Measurements from ENCODE around the gene OR52D1. TPM values are rescaled to one million over a fixed set of nuclear protein-coding genes. Genes with fewer than 3 reads are reported as not detected.

Gene OR52D1
- total and polyA plus RNA-seq, 2 of the 4 experiments (the other 2 are of a cell fraction) = not detected

DNA sequence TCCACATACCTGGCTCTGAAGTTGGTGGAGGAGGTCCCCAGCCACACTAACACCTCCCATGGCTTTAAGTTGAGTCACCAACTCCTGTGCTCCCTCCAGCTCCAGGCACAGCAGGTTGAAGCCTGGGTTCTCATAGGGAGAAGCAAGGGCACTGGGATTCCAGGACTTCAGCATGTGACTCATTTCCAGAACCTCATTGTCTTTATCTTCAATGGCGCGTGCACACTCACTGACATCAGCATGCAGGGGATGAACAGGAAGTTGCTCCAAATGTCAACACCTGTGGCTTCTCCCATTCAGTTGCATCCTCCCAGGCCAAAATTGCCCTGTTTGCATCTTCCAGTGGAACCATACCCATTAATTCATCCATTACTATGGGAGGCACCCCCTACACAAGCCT, 33.8 kb downstream of the OR52D1 start:
- H3K14ac ChIP-seq (replicated peaks; ENCODE audit: low read depth, low read length) = no peak overlapping the region
- no peak overlapping the region for H2BK120ac ChIP-seq (ENCODE audit: low read depth, low read length)
- H2BK15ac ChIP-seq (ENCODE audit: low read depth, low read length) = no peak overlapping the region
- H4K8ac ChIP-seq (ENCODE audit: low read depth in 2 of 2, low read length in 2 of 2) = no peak overlapping the region
- no peak overlapping the region for H3K56ac ChIP-seq (ENCODE audit: extremely low read depth, insufficient read depth, low read length)
- H3K9me3 ChIP-seq (ENCODE audit: control insufficient read depth, insufficient read depth, low read length) = no peaks in the 10 kb centered on the region
- H3K36me3 ChIP-seq (ENCODE audit: control insufficient read depth, insufficient read depth, low read length) = no peaks in the 10 kb centered on the region
- ChIA-PET CTCF (no interaction called here), POLR2A (ENCODE audit: unreplicated experiment) (no interaction called here)
- no peak overlapping the region for H2AK9ac ChIP-seq (replicated peaks; ENCODE audit: low read depth, low read length, poor library complexity)
- no peak overlapping the region for H2AFZ ChIP-seq (replicated peaks; ENCODE audit: low read length, poor library complexity)
- intact Hi-C loops (cut with micrococcal nuclease) (no loop called here), in situ Hi-C loops (cut with MboI; ENCODE audit: low sequenced_read_pairs) (no loop called here), dilution Hi-C loops (cut with HindIII; ENCODE audit: low sequenced_read_pairs, unreplicated experiment) (no loop called here)
- H2BK5ac ChIP-seq (ENCODE audit: low read depth, low read length, poor library complexity, severe bottlenecking) = no peak overlapping the region
- DNase-seq (no peak), ATAC-seq (ENCODE audit: low read depth) (no peak)
- no peak overlapping the region for H3K9ac ChIP-seq (ENCODE audit: low read depth, low read length)
- no peak overlapping the region for H3K18ac ChIP-seq (ENCODE audit: low read depth, low read length)
- H3K4me1 ChIP-seq (ENCODE audit: control insufficient read depth, insufficient read depth, low read length) = no peaks in the 10 kb centered on the region
- no peak overlapping the region for H3K4ac ChIP-seq (ENCODE audit: low read depth, low read length)
- peaks cover 4% of the 10 kb centered on the region; the same call in 1 of the 2 replicates for H3K27me3 ChIP-seq (ENCODE audit: control insufficient read depth, insufficient read depth, low read length)
- H3K23ac ChIP-seq (ENCODE audit: low read depth, low read length) = no peak overlapping the region
- H2AK5ac ChIP-seq (ENCODE audit: low read depth, low read length) = no peak overlapping the region
- H3K4me3 ChIP-seq (ENCODE audit: insufficient read depth, low read depth, low read length) = no peak overlapping the region
- TF ChIP-seq CHD1 (IDR thresholded peaks at IDR 0.05; ENCODE audit: low read depth, low read length) = no peak
- no peak for TF ChIP-seq MXI1 (IDR thresholded peaks at IDR 0.05; ENCODE audit: borderline replicate concordance, low read depth, low read length)
- no peak for TF ChIP-seq POLR2A (IDR thresholded peaks at IDR 0.05; ENCODE audit: low read depth, low read length)
- TF ChIP-seq, protein P1, sequence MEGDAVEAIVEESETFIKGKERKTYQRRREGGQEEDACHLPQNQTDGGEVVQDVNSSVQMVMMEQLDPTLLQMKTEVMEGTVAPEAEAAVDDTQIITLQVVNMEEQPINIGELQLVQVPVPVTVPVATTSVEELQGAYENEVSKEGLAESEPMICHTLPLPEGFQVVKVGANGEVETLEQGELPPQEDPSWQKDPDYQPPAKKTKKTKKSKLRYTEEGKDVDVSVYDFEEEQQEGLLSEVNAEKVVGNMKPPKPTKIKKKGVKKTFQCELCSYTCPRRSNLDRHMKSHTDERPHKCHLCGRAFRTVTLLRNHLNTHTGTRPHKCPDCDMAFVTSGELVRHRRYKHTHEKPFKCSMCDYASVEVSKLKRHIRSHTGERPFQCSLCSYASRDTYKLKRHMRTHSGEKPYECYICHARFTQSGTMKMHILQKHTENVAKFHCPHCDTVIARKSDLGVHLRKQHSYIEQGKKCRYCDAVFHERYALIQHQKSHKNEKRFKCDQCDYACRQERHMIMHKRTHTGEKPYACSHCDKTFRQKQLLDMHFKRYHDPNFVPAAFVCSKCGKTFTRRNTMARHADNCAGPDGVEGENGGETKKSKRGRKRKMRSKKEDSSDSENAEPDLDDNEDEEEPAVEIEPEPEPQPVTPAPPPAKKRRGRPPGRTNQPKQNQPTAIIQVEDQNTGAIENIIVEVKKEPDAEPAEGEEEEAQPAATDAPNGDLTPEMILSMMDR (conservative IDR thresholded peaks at IDR 0.05; ENCODE audit: low read depth, low read length) = no peak
- TF ChIP-seq RAD21 (IDR thresholded peaks at IDR 0.05; ENCODE audit: low read length) = no peak
- TF ChIP-seq MAFK (IDR thresholded peaks at IDR 0.05; ENCODE audit: low read depth, low read length) = no peak
- no peak for TF ChIP-seq RFX5 (IDR thresholded peaks at IDR 0.05; ENCODE audit: low read depth, low read length)
- no peak for TF ChIP-seq BHLHE40 (IDR thresholded peaks at IDR 0.05; ENCODE audit: low read depth, low read length)
- no peak for TF ChIP-seq MAZ (IDR thresholded peaks at IDR 0.05; ENCODE audit: borderline replicate concordance, low read depth, low read length)
- no peak for TF ChIP-seq FOS (IDR thresholded peaks at IDR 0.05; ENCODE audit: low read depth, low read length)
- TF ChIP-seq SMC3 (IDR thresholded peaks at IDR 0.05; ENCODE audit: low read depth, low read length) = no peak
- TF ChIP-seq RCOR1 (IDR thresholded peaks at IDR 0.05; ENCODE audit: insufficient replicate concordance, low read length) = no peak
- TF ChIP-seq ELK1 (IDR thresholded peaks at IDR 0.05; ENCODE audit: borderline replicate concordance, low read depth, low read length) = no peak
- no peak overlapping the region for H3K4me2 ChIP-seq (ENCODE audit: low read depth, low read length)
- no TSS peak for BruUV-seq (replicated peaks)
- no peak overlapping the region for H4K5ac ChIP-seq (ENCODE audit: low read depth, low read length)
- H4K20me1 ChIP-seq (ENCODE audit: insufficient read depth, low read length) = no peaks in the 10 kb centered on the region
- no peak overlapping the region for H3K27ac ChIP-seq (ENCODE audit: insufficient read depth, low read length)
- 82% methylated on average over 2 of the region's 2 CpGs; no CpG with 5 or more reads in 1 of the 2 experiments for WGBS, 2 experiments (ENCODE audit: extremely low coverage in 2 of 2, insufficient read length in 1 of 2)
- no peak overlapping the region for H4K91ac ChIP-seq (ENCODE audit: insufficient read depth, low read depth, low read length)
- no peaks in the 10 kb centered on the region for H3K79me1 ChIP-seq (ENCODE audit: low read depth in 1 of 2, low read length in 2 of 2)
- H2BK20ac ChIP-seq (ENCODE audit: low read depth, low read length) = no peak overlapping the region
- H3K9me1 ChIP-seq (ENCODE audit: insufficient read depth, low read length) = no peaks in the 10 kb centered on the region

All from IMR-90 (cell line).